ENCODE measurements around the gene EIF4E1B. TPM values are rescaled to one million over a fixed set of nuclear protein-coding genes. Genes with fewer than 3 reads are reported as not detected.

EIF4E1B gene
- total RNA-seq, 1 donor from 2014 or later, result not detected

GRCh38 chr5:176658007-176658599 is 27.6 kb downstream of the EIF4E1B start:
- Mint-ChIP-seq H3K36me3 (ENCODE audit: unreplicated experiment) (peaks cover 12% of the 10 kb centered on the region), H3K27me3 (ENCODE audit: unreplicated experiment) (no peaks in the 10 kb centered on the region), H3K4me1 (ENCODE audit: unreplicated experiment) (peaks cover 14% of the 10 kb centered on the region), H3K27ac (ENCODE audit: unreplicated experiment) (no peak overlapping the region), H3K9me3 (ENCODE audit: unreplicated experiment) (no peaks in the 10 kb centered on the region), H3K4me3 (ENCODE audit: unreplicated experiment) (no peak overlapping the region)
- TF ChIP-seq, protein P1, sequence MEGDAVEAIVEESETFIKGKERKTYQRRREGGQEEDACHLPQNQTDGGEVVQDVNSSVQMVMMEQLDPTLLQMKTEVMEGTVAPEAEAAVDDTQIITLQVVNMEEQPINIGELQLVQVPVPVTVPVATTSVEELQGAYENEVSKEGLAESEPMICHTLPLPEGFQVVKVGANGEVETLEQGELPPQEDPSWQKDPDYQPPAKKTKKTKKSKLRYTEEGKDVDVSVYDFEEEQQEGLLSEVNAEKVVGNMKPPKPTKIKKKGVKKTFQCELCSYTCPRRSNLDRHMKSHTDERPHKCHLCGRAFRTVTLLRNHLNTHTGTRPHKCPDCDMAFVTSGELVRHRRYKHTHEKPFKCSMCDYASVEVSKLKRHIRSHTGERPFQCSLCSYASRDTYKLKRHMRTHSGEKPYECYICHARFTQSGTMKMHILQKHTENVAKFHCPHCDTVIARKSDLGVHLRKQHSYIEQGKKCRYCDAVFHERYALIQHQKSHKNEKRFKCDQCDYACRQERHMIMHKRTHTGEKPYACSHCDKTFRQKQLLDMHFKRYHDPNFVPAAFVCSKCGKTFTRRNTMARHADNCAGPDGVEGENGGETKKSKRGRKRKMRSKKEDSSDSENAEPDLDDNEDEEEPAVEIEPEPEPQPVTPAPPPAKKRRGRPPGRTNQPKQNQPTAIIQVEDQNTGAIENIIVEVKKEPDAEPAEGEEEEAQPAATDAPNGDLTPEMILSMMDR (IDR thresholded peaks at IDR 0.05), result peak; percentile 83
- DNase-seq (ENCODE audit: extremely low spot score, unreplicated experiment), result no peak

GRCh38 chr5:176658817-176659511 is 28.5 kb downstream of the EIF4E1B start:
- H3K4me1 Mint-ChIP-seq (ENCODE audit: unreplicated experiment), result peaks cover 14% of the 10 kb centered on the region
- H3K4me3 Mint-ChIP-seq (ENCODE audit: unreplicated experiment), result no peak overlapping the region
- peaks cover 2% of the 10 kb centered on the region for H3K27me3 Mint-ChIP-seq (ENCODE audit: unreplicated experiment)
- no peak for DNase-seq (ENCODE audit: extremely low spot score, unreplicated experiment)
- no peaks in the 10 kb centered on the region for H3K9me3 Mint-ChIP-seq (ENCODE audit: unreplicated experiment)
- H3K27ac Mint-ChIP-seq (ENCODE audit: unreplicated experiment), result peak overlapping the region; percentile 48
- H3K36me3 Mint-ChIP-seq (ENCODE audit: unreplicated experiment), result peaks cover 5% of the 10 kb centered on the region
- TF ChIP-seq, protein P1 (IDR thresholded peaks at IDR 0.05), result no peak

DNA sequence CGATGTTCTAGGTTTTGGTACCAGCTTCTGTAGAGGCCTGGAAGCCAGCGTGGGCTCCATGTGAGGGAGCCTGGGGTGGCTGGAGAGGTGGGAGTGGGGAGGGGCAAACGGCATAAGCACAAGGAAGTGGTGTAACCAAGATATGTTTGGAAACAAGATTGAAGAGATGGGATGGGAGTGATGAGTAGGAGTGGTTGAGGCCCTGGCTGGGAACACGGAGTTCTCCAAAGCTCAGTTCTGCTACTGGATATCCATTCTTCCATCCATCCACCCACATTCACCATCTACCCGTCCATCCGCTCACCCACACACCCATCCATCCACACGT is 29.0 kb downstream of the EIF4E1B start:
- Mint-ChIP-seq H3K27me3 (ENCODE audit: unreplicated experiment) (peaks cover 7% of the 10 kb centered on the region), H3K27ac (ENCODE audit: unreplicated experiment) (peak overlapping the region; percentile 48), H3K36me3 (ENCODE audit: unreplicated experiment) (peaks cover 5% of the 10 kb centered on the region), H3K4me1 (ENCODE audit: unreplicated experiment) (peaks cover 14% of the 10 kb centered on the region), H3K9me3 (ENCODE audit: unreplicated experiment) (no peaks in the 10 kb centered on the region), H3K4me3 (ENCODE audit: unreplicated experiment) (no peak overlapping the region)
- DNase-seq (ENCODE audit: extremely low spot score, unreplicated experiment), result no peak
- TF ChIP-seq, protein P1 (IDR thresholded peaks at IDR 0.05), result no peak

GRCh38 chr5:176659860-176660461 is 29.5 kb downstream of the EIF4E1B start:
- no peaks in the 10 kb centered on the region for H3K9me3 Mint-ChIP-seq (ENCODE audit: unreplicated experiment)
- H3K27me3 Mint-ChIP-seq (ENCODE audit: unreplicated experiment), result peaks cover 7% of the 10 kb centered on the region
- TF ChIP-seq, protein P1 (IDR thresholded peaks at IDR 0.05), result no peak
- DNase-seq (ENCODE audit: extremely low spot score, unreplicated experiment), result no peak
- no peak overlapping the region for H3K4me3 Mint-ChIP-seq (ENCODE audit: unreplicated experiment)
- peaks cover 14% of the 10 kb centered on the region for H3K4me1 Mint-ChIP-seq (ENCODE audit: unreplicated experiment)
- no peak overlapping the region for H3K27ac Mint-ChIP-seq (ENCODE audit: unreplicated experiment)
- peaks cover 5% of the 10 kb centered on the region for H3K36me3 Mint-ChIP-seq (ENCODE audit: unreplicated experiment)

- TF ChIP-seq, protein P1 (IDR thresholded peaks at IDR 0.05), result no peak
- Mint-ChIP-seq H3K4me3 (ENCODE audit: unreplicated experiment) (no peak overlapping the region), H3K27me3 (ENCODE audit: unreplicated experiment) (peaks cover 7% of the 10 kb centered on the region), H3K4me1 (ENCODE audit: unreplicated experiment) (peaks cover 14% of the 10 kb centered on the region), H3K36me3 (ENCODE audit: unreplicated experiment) (peaks cover 5% of the 10 kb centered on the region), H3K27ac (ENCODE audit: unreplicated experiment) (no peak overlapping the region), H3K9me3 (ENCODE audit: unreplicated experiment) (no peaks in the 10 kb centered on the region)
- no peak for DNase-seq (ENCODE audit: extremely low spot score, unreplicated experiment)
These were observed 30.0 kb downstream of the EIF4E1B start for GRCh38 chr5:176660530-176660859.

Measured in osteocyte (in vitro differentiated cells).